SJCRH30 (cell line): Measurements from ENCODE around the gene DCAF8. TPM values are rescaled to one million over a fixed set of nuclear protein-coding genes. Genes with fewer than 3 reads are reported as not detected.

ENCODE experiments used
- DNase-seq, 2 experiments: peaks; one replicate each; pipeline ENCODE4 v3.0.0-alpha.2; 2015 to 2020
- H3K27ac ChIP-seq: fragments of 250-450 bp; sonication (Bioruptor Pico); 2 replicates; pipeline ENCODE4 v1.5.1; 2020; ENCODE audit warnings: mild to moderate bottlenecking, moderate library complexity
- H3K27me3 ChIP-seq: fragments of 250-450 bp; sonication (Bioruptor Pico); 2 replicates; pipeline ENCODE4 v1.5.1; 2020; ENCODE audit warnings: mild to moderate bottlenecking, moderate library complexity
- H3K36me3 ChIP-seq: fragments of 250-450 bp; sonication (Bioruptor Pico); 2 replicates; pipeline ENCODE4 v1.5.1; 2020; ENCODE audit warnings: mild to moderate bottlenecking, moderate library complexity
- H3K4me1 ChIP-seq: fragments of 250-450 bp; sonication (Bioruptor Pico); 2 replicates; pipeline ENCODE4 v1.5.1; 2020; ENCODE audit warnings: mild to moderate bottlenecking, moderate library complexity
- H3K4me3 ChIP-seq: fragments of 250-450 bp; sonication (Bioruptor Pico); 2 replicates; pipeline ENCODE4 v1.5.1; 2020; ENCODE audit warnings: mild to moderate bottlenecking, moderate library complexity
- H3K9me3 ChIP-seq: fragments of 250-450 bp; sonication (Bioruptor Pico); replicated peaks from 2 replicates; pipeline ENCODE4 v1.5.1; 2020; ENCODE audit warnings: mild to moderate bottlenecking, moderate library complexity
- total RNA-seq: library from RNA; depleted of rRNA; stranded (reverse); fragments of >200 nt; shearing (Covaris generic); gene quantifications from 2 replicates; pipeline ENCODE4 v1.2.3, GENCODE V29; 2014; rRNA removed

DCAF8 gene
- total RNA-seq, 1 experiment from 2014 or later = 53.6 TPM

DNA sequence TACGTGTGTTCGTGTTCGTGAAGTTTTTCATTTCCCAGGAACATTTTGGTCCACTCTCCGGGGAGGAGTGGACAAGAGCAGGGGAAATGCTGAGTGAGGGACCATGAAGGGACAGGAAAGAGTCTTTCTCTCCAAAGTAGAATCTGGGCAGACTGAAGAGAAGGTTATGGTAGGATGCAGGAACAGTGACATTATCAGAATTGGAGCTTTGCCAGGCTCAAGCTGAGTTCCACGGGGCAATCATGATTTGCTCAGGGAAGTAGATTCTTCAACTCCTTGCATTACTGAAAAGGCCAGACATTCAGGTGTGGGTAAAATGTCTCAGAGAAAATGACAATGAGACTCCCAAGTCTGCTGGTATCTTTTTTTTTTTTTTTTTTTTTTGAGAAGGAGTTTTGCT is 94.3 kb downstream of the DCAF8 start:
- H3K4me1 ChIP-seq = peaks cover 18% of the 10 kb centered on the region
- H3K27ac ChIP-seq = peak overlapping the region; percentile 69
- no peaks in the 10 kb centered on the region for H3K9me3 ChIP-seq
- peak overlapping the region; percentile 4; the same call in 1 of the 2 replicates for H3K4me3 ChIP-seq
- DNase-seq = peak in 1 of 2 experiments; percentile 61
- no peaks in the 10 kb centered on the region for H3K36me3 ChIP-seq
- no peaks in the 10 kb centered on the region for H3K27me3 ChIP-seq

DNA sequence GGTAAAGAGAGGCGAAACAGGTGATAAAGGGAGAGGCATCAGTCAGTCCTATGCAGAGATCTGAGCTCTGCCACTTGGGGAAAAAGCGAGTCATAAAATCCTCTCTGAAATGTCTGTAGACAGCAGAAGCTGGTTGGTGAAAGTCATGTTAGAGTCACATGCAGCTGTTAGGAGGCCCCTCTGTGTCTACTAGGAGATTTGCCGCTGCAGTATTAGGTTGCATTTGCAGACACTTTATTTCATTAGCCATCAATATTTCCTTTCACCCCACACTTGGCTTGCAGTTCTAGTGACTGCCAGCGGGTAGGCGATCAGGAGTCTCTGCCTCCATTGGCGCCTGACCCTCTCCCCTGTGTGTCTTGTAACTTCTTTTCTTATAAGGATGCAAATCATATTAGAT is 94.8 kb downstream of the DCAF8 start:
- no peaks in the 10 kb centered on the region for H3K36me3 ChIP-seq
- peak overlapping the region; percentile 4; the same call in 1 of the 2 replicates for H3K4me3 ChIP-seq
- no peaks in the 10 kb centered on the region for H3K9me3 ChIP-seq
- peaks cover 18% of the 10 kb centered on the region for H3K4me1 ChIP-seq
- H3K27me3 ChIP-seq = no peaks in the 10 kb centered on the region
- DNase-seq = peak; percentile 77 to 85
- H3K27ac ChIP-seq = peak overlapping the region; percentile 69

- H3K27ac ChIP-seq = peak overlapping the region; percentile 69
- peaks cover 18% of the 10 kb centered on the region for H3K4me1 ChIP-seq
- no peaks in the 10 kb centered on the region for H3K27me3 ChIP-seq
- H3K36me3 ChIP-seq = no peaks in the 10 kb centered on the region
- H3K4me3 ChIP-seq = no peak overlapping the region
- no peaks in the 10 kb centered on the region for H3K9me3 ChIP-seq
- DNase-seq = no peak
Measured at GRCh38 chr1:160167056-160167455, 95.3 kb downstream of the DCAF8 start.

GRCh38 chr1:160166166-160166868 is 96.0 kb downstream of the DCAF8 start:
- H3K27ac ChIP-seq = no peak overlapping the region
- no peaks in the 10 kb centered on the region for H3K27me3 ChIP-seq
- H3K4me1 ChIP-seq = peaks cover 18% of the 10 kb centered on the region
- no peaks in the 10 kb centered on the region for H3K36me3 ChIP-seq
- H3K4me3 ChIP-seq = no peak overlapping the region
- H3K9me3 ChIP-seq = no peaks in the 10 kb centered on the region
- no peak for DNase-seq

Other genes starting within 250 kb of the DCAF8 start
- gene PIGM, start 230.6 kb downstream of the DCAF8 start, total RNA-seq = 5.0 and 6.3 TPM in 2 replicates
- 0.14 TPM in 1 of 2 replicates, not detected in the other for gene KCNJ10, start 192.4 kb downstream of the DCAF8 start, total RNA-seq
- not detected in 2 replicates for gene KCNJ9, start 181.0 kb downstream of the DCAF8 start, total RNA-seq
- gene IGSF8, start 163.9 kb downstream of the DCAF8 start, total RNA-seq = 5.4 and 6.8 TPM in 2 replicates
- 40.2 and 44.2 TPM in 2 replicates for gene ATP1A2, start 146.8 kb downstream of the DCAF8 start, total RNA-seq
- gene ATP1A4, start 110.9 kb downstream of the DCAF8 start, total RNA-seq = not detected in 2 replicates
- gene CASQ1, start 72.0 kb downstream of the DCAF8 start, total RNA-seq = 0.15 and 0.49 TPM in 2 replicates
- gene PEA15, start 57.2 kb downstream of the DCAF8 start, total RNA-seq = 92.7 and 97.9 TPM in 2 replicates
- 35.2 and 37.2 TPM in 2 replicates for gene PEX19, start 22.6 kb upstream of the DCAF8 start, total RNA-seq
- 107 TPM in 2 replicates for gene COPA, start 80.7 kb upstream of the DCAF8 start, total RNA-seq
- 49.3 and 56.9 TPM in 2 replicates for gene NCSTN, start 80.8 kb upstream of the DCAF8 start, total RNA-seq
- 1.4 and 2.2 TPM in 2 replicates for gene NHLH1, start 104.5 kb upstream of the DCAF8 start, total RNA-seq
- 11.1 and 12.8 TPM in 2 replicates for gene VANGL2, start 138.0 kb upstream of the DCAF8 start, total RNA-seq